ENCODE data around the gene B3GNT7. TPM values are rescaled to one million over a fixed set of nuclear protein-coding genes. Genes with fewer than 3 reads are reported as not detected.
"Not testable (repeated sequence)": the region's sequence is repeated elsewhere in the genome, so short reads cannot be mapped to it uniquely, and the experiment has no call there.

B3GNT7 gene
- total RNA-seq, 2 experiments from 2014 or later: 0.38 to 0.89 TPM

- peaks cover 14% of the 10 kb centered on the region for H3K4me1 Mint-ChIP-seq (ENCODE audit: low read depth)
- Histone ChIP-seq H3K4me1 (ENCODE audit: insufficient read depth, low read length) (peaks cover 14% of the 10 kb centered on the region), H3K4me3 (ENCODE audit: low read length) (no peak overlapping the region), H3K36me3 (ENCODE audit: insufficient read depth, low read length) (no peaks in the 10 kb centered on the region), H3K27ac (ENCODE audit: low read depth in 1 of 2, low read length in 2 of 2) (no peak overlapping the region), H3K9me3 (ENCODE audit: control insufficient read depth in 1 of 2, insufficient read depth in 1 of 2, low read length in 2 of 2) (peaks cover 3 to 5% of the 10 kb centered on the region in 2 experiments), H3K27me3 (ENCODE audit: control insufficient read depth in 1 of 2, insufficient read depth in 2 of 2, low read length in 2 of 2) (no peaks in the 10 kb centered on the region)
- no peaks in the 10 kb centered on the region for H3K27me3 Mint-ChIP-seq
- intact Hi-C loops (cut with DNase I, micrococcal nuclease): loop anchor here in 1 of 2 experiments (5.0 kb wide), 1 partner anchor 33 kb away; the partner anchor contains the start of gene NCL
- ChIA-PET CTCF (no interaction called here), POLR2A (no interaction called here)
- no peaks in the 10 kb centered on the region for H3K36me3 Mint-ChIP-seq (ENCODE audit: low read depth)
- no peak for TF ChIP-seq CTCF (IDR thresholded peaks at IDR 0.05)
- no peak for DNase-seq
- no peak overlapping the region for H3K27ac Mint-ChIP-seq
- peaks cover 12% of the 10 kb centered on the region for H3K9me3 Mint-ChIP-seq
- no peak for ATAC-seq (ENCODE audit: poor library complexity)
- no peak overlapping the region for H3K4me3 Mint-ChIP-seq
Observed at GRCh38 chr2:231429152-231429551, 33.6 kb downstream of the B3GNT7 start.

GRCh38 chr2:231429901-231430300 is 34.4 kb downstream of the B3GNT7 start:
- no peak for TF ChIP-seq CTCF (IDR thresholded peaks at IDR 0.05)
- H3K36me3 Mint-ChIP-seq (ENCODE audit: low read depth): no peaks in the 10 kb centered on the region
- no peak overlapping the region for H3K27ac Mint-ChIP-seq
- POLR2A ChIA-PET: no interaction called here
- no peaks in the 10 kb centered on the region for H3K27me3 ChIP-seq (ENCODE audit: control insufficient read depth in 1 of 2, insufficient read depth in 2 of 2, low read length in 2 of 2)
- H3K4me1 Mint-ChIP-seq (ENCODE audit: low read depth): peaks cover 14% of the 10 kb centered on the region
- no peaks in the 10 kb centered on the region for H3K27me3 Mint-ChIP-seq
- H3K9me3 ChIP-seq (ENCODE audit: control insufficient read depth in 1 of 2, insufficient read depth in 1 of 2, low read length in 2 of 2): peaks cover 3 to 5% of the 10 kb centered on the region in 2 experiments
- H3K4me1 ChIP-seq (ENCODE audit: insufficient read depth, low read length): peaks cover 14% of the 10 kb centered on the region
- H3K4me3 Mint-ChIP-seq: no peak overlapping the region
- intact Hi-C loops (cut with DNase I, micrococcal nuclease): loop anchor here in 1 of 2 experiments (5.0 kb wide), 1 partner anchor 32 kb away; the partner anchor contains the start of gene NCL
- no peak overlapping the region for H3K4me3 ChIP-seq (ENCODE audit: low read length)
- no peaks in the 10 kb centered on the region for H3K36me3 ChIP-seq (ENCODE audit: insufficient read depth, low read length)
- H3K9me3 Mint-ChIP-seq: peaks cover 12% of the 10 kb centered on the region
- H3K27ac ChIP-seq (ENCODE audit: low read depth in 1 of 2, low read length in 2 of 2): no peak overlapping the region
- DNase-seq (no peak), ATAC-seq (ENCODE audit: poor library complexity) (no peak)
- CTCF ChIA-PET: no interaction called here

- H3K36me3 Mint-ChIP-seq (ENCODE audit: low read depth); H3K27me3 Mint-ChIP-seq; H3K27ac ChIP-seq (ENCODE audit: low read depth in 1 of 2, low read length in 2 of 2); intact Hi-C loops (cut with DNase I, micrococcal nuclease); H3K9me3 ChIP-seq (ENCODE audit: control insufficient read depth in 1 of 2, insufficient read depth in 1 of 2, low read length in 2 of 2); H3K4me3 Mint-ChIP-seq; DNase-seq; H3K4me3 ChIP-seq (ENCODE audit: low read length); H3K36me3 ChIP-seq (ENCODE audit: insufficient read depth, low read length); H3K27me3 ChIP-seq (ENCODE audit: control insufficient read depth in 1 of 2, insufficient read depth in 2 of 2, low read length in 2 of 2); CTCF ChIA-PET; POLR2A ChIA-PET; ATAC-seq (ENCODE audit: poor library complexity); H3K27ac Mint-ChIP-seq: not testable (repeated sequence)
- H3K4me1 Mint-ChIP-seq (ENCODE audit: low read depth): peaks cover 14% of the 10 kb centered on the region
- H3K9me3 Mint-ChIP-seq: peaks cover 12% of the 10 kb centered on the region
- peaks cover 11% of the 10 kb centered on the region for H3K4me1 ChIP-seq (ENCODE audit: insufficient read depth, low read length)
Observed at GRCh38 chr2:231430437-231430836, 34.9 kb downstream of the B3GNT7 start.

- TF ChIP-seq CTCF (IDR thresholded peaks at IDR 0.05): no peak
- no peak for ATAC-seq (ENCODE audit: poor library complexity)
- Mint-ChIP-seq H3K27ac (no peak overlapping the region), H3K4me3 (no peak overlapping the region), H3K4me1 (ENCODE audit: low read depth) (peaks cover 4% of the 10 kb centered on the region), H3K27me3 (no peaks in the 10 kb centered on the region), H3K36me3 (ENCODE audit: low read depth) (no peaks in the 10 kb centered on the region), H3K9me3 (peaks cover 12% of the 10 kb centered on the region)
- CTCF ChIA-PET: no interaction called here
- intact Hi-C loops (cut with DNase I, micrococcal nuclease): no loop called here
- Histone ChIP-seq H3K4me1 (ENCODE audit: insufficient read depth, low read length) (peaks cover 2% of the 10 kb centered on the region), H3K9me3 (ENCODE audit: control insufficient read depth in 1 of 2, insufficient read depth in 1 of 2, low read length in 2 of 2) (peaks cover 3 to 5% of the 10 kb centered on the region in 2 experiments), H3K4me3 (ENCODE audit: low read length) (no peak overlapping the region), H3K27me3 (ENCODE audit: control insufficient read depth in 1 of 2, insufficient read depth in 2 of 2, low read length in 2 of 2) (no peaks in the 10 kb centered on the region), H3K36me3 (ENCODE audit: insufficient read depth, low read length) (no peaks in the 10 kb centered on the region), H3K27ac (ENCODE audit: low read depth in 1 of 2, low read length in 2 of 2) (no peak overlapping the region)
- POLR2A ChIA-PET: no interaction called here
- no peak for DNase-seq
Observed at GRCh38 chr2:231431606-231432005, 36.1 kb downstream of the B3GNT7 start.

Measured in CD4-positive, alpha-beta T cell (primary cell).